GM18508 (cell line): ENCODE measurements around the gene NPAS2.

Source experiments
- ATAC-seq: cut with Tn5 transposase; IDR thresholded peaks from one replicate; pipeline ENCODE4 v1.9.1; 2021; ENCODE audit warnings: moderate number of reproducible peaks; ENCODE audit not compliant: insufficient read depth, unreplicated experiment

NPAS2 gene

GRCh38 chr2:100934504-100935371, 114.8 kb downstream of the NPAS2 start:
- ATAC-seq = no peak

- no peak for ATAC-seq
These were observed 115.4 kb downstream of the NPAS2 start for GRCh38 chr2:100935372-100935752.

GRCh38 chr2:100936070-100936741, 116.3 kb downstream of the NPAS2 start:
- ATAC-seq = no peak

GRCh38 chr2:100936972-100937542, 117.1 kb downstream of the NPAS2 start:
- ATAC-seq = no peak

GRCh38 chr2:100938031-100939026, 118.4 kb downstream of the NPAS2 start:
- ATAC-seq = no peak

GRCh38 chr2:100939445-100939844, 119.5 kb downstream of the NPAS2 start:
- no peak for ATAC-seq

GRCh38 chr2:100940240-100940639, 120.3 kb downstream of the NPAS2 start:
- ATAC-seq = no peak

GRCh38 chr2:100940766-100941645, 121.1 kb downstream of the NPAS2 start:
- no peak for ATAC-seq

GRCh38 chr2:100941646-100942240, 121.8 kb downstream of the NPAS2 start:
- no peak for ATAC-seq

- no peak for ATAC-seq
These were observed 124.9 kb downstream of the NPAS2 start for GRCh38 chr2:100944617-100945432.

GRCh38 chr2:100945433-100945740, 125.4 kb downstream of the NPAS2 start:
- ATAC-seq = no peak

- no peak for ATAC-seq
These were observed 126.1 kb downstream of the NPAS2 start for GRCh38 chr2:100945930-100946607.

- ATAC-seq = no peak
These were observed 129.2 kb downstream of the NPAS2 start for GRCh38 chr2:100948942-100949811.

GRCh38 chr2:100952512-100952911, 132.6 kb downstream of the NPAS2 start:
- ATAC-seq = no peak

- ATAC-seq = no peak
These were observed 133.6 kb downstream of the NPAS2 start for GRCh38 chr2:100953406-100954043.

GRCh38 chr2:100954044-100954420, 134.1 kb downstream of the NPAS2 start:
- ATAC-seq = no peak
